GM19324 (cell line): ENCODE results near the gene ATOH7.

Source experiments
- ATAC-seq: cut with Tn5 transposase; IDR thresholded peaks from one replicate; pipeline ENCODE4 v1.9.1; 2021; ENCODE audit warnings: mild to moderate bottlenecking, moderate library complexity; ENCODE audit not compliant: unreplicated experiment, low FRiP score

ATOH7 gene

DNA sequence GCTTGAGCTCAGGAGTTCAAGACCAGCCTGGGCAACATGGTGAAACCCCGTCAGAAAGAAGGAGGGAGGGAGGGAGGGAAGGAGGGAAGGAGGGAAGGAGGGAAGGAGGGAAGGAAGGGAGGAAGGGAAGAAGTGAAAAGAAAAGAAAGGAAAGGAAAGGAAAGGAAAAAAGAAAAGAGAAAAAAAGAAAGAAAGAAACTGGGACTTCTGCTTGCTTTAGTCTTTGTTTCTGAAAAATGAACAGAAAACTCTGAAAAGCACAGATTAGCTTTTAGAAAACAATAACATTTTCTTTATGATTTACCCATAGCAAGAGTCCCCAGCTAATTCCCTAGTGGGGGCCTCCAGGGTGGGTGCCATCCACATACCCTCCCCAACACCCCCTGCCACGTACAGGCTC is 46.8 kb downstream of the ATOH7 start:
- no peak for ATAC-seq

DNA sequence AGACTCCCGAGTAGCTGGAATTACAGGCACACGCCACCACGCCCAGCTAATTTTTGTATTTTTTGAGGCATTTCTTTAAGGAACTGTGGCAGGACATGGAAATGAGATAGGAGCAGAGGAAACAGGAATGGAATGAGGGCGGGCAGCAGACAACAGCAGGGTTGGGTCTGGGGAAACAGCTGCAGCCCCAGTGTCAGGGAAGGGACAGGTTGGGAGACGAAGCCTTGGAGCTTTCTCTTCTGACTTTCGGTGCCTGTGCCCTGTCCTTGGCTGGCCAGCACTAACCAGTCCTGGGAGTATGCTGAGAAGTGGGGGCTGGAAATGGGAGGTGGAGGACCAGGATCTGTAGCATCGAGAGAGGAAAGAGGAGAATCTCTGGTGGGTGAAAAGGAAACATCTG is 47.4 kb downstream of the ATOH7 start:
- no peak for ATAC-seq
